ENCODE measurements around the gene ACVR1B. TPM values are rescaled to one million over a fixed set of nuclear protein-coding genes. Genes with fewer than 3 reads are reported as not detected.

ACVR1B gene
- total and polyA plus RNA-seq, 2 donors (not counting 3 experiments of a cell fraction or from before 2014, with no cell fraction given) = 29.0 to 33.7 TPM

- Histone ChIP-seq H3K36me3 (ENCODE audit: control insufficient read depth in 2 of 2, extremely low read depth in 1 of 2, insufficient read depth in 2 of 2, low read length in 2 of 2) (no peaks in the 10 kb centered on the region), H4K20me1 (replicated peaks; ENCODE audit: control insufficient read depth, extremely low read depth, insufficient read depth, low read length) (no peaks in the 10 kb centered on the region), H3K9me3 (replicated peaks; ENCODE audit: control insufficient read depth, insufficient read depth, low read length) (no peaks in the 10 kb centered on the region), H3K4me2 (ENCODE audit: insufficient read depth, low read length) (peak overlapping the region; percentile 92), H3K27me3 (ENCODE audit: control insufficient read depth in 2 of 2, insufficient read depth in 2 of 2, low read length in 2 of 2) (no peaks in the 10 kb centered on the region), H3K9me1 (replicated peaks; ENCODE audit: control insufficient read depth, extremely low read depth, insufficient read depth, low read length) (no peaks in the 10 kb centered on the region), H3K4me1 (ENCODE audit: control insufficient read depth, extremely low read depth, insufficient read depth, low read length) (peaks cover 31% of the 10 kb centered on the region), H3K27ac (ENCODE audit: insufficient read depth, low read depth, low read length) (peak overlapping the region; percentile 94), H2AFZ (ENCODE audit: low read depth, low read length) (peak overlapping the region; percentile 67), H3K79me2 (ENCODE audit: control insufficient read depth, insufficient read depth, low read length) (no peaks in the 10 kb centered on the region), H3K9ac (replicated peaks; ENCODE audit: extremely low read depth, insufficient read depth, low read length) (peak overlapping the region; percentile 87), H3K4me3 (replicated peaks in 1 of 3; ENCODE audit: insufficient read depth in 1 of 3, low read depth in 1 of 3, low read length in 3 of 3) (peak overlapping the region; percentile 2 to 69 (median 43))
- FAIRE-seq (peak; percentile 97), DNase-seq (ENCODE audit: low read depth, low spot score) (peak; percentile 89)
- dilution Hi-C loops (cut with MboI; ENCODE audit: extremely low pct_ligation_motif_present, low sequenced_read_pairs) = no loop called here
- no TSS peak for BruUV-seq (replicated peaks)
- ChIA-PET CTCF (interaction anchor here (0.7 to 13.1 kb wide), 19 partner anchors 9 to 857 kb away, joined by 3 to 946 read pairs (median 4); partner anchors contain the start of genes ACVRL1, ATG101, NR4A1 and TAMALIN), POLR2A (interaction anchor here (0.6 to 12.4 kb wide), 4 partner anchors 13 to 100 kb away, joined by 3 to 221 read pairs (median 6); partner anchors contain the start of gene TAMALIN)
- TF ChIP-seq FOS (IDR thresholded peaks at IDR 0.05; ENCODE audit: borderline replicate concordance, insufficient read depth, low read length) (no peak), GATA2 (IDR thresholded peaks at IDR 0.05; ENCODE audit: insufficient read depth, insufficient read length, low read depth, low read length) (no peak), EZH2 (IDR thresholded peaks at IDR 0.05; ENCODE audit: borderline replicate concordance, low read depth, low read length, severe bottlenecking) (no peak), MAX (IDR thresholded peaks at IDR 0.05; ENCODE audit: insufficient read depth, insufficient read length) (no peak), POLR2A (IDR thresholded peaks at IDR 0.05; ENCODE audit: low read depth, low read length) (peak; percentile 39), MYC (IDR thresholded peaks at IDR 0.05; ENCODE audit: low read depth, low read length) (no peak), POLR2AphosphoS5 (IDR thresholded peaks at IDR 0.05; ENCODE audit: insufficient read depth, low read depth, low read length) (peak; percentile 65), JUN (IDR thresholded peaks at IDR 0.05; ENCODE audit: borderline replicate concordance, insufficient read depth, insufficient read length, low read depth) (no peak)
- TF ChIP-seq, protein P1, sequence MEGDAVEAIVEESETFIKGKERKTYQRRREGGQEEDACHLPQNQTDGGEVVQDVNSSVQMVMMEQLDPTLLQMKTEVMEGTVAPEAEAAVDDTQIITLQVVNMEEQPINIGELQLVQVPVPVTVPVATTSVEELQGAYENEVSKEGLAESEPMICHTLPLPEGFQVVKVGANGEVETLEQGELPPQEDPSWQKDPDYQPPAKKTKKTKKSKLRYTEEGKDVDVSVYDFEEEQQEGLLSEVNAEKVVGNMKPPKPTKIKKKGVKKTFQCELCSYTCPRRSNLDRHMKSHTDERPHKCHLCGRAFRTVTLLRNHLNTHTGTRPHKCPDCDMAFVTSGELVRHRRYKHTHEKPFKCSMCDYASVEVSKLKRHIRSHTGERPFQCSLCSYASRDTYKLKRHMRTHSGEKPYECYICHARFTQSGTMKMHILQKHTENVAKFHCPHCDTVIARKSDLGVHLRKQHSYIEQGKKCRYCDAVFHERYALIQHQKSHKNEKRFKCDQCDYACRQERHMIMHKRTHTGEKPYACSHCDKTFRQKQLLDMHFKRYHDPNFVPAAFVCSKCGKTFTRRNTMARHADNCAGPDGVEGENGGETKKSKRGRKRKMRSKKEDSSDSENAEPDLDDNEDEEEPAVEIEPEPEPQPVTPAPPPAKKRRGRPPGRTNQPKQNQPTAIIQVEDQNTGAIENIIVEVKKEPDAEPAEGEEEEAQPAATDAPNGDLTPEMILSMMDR (IDR thresholded peaks at IDR 0.05; ENCODE audit: extremely low read depth in 1 of 2, insufficient read depth in 1 of 2, low read depth in 1 of 2, low read length in 2 of 2) = peak; percentile 98 to 99
- intact Hi-C loops (cut with micrococcal nuclease) = loop anchor here (1.0 kb wide), 2 partner anchors 30 to 97 kb away; no protein-coding TSS in a partner anchor
Measured at GRCh38 chr12:52023182-52023975, 71.9 kb downstream of the ACVR1B start.
